ENCODE results near the gene SYNPR.

DNA sequence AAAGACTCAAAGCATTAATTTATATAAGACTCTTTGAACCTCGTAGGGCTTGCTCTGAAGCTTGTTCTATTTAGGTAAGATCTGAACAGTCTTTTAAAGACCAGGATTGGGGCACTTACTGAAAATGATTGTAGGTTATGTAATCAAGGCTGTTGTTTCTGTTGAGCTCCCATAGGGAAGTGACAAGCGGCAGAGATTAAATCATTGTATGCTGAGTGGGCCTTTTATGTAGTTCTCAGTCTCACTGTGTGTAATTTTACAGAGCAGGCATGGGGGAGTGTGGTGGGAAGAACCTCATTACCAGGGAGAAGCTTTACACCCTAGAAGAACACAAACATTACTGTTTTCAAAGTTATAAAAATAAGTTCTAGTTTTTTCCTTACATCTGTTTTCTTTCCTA lies 214.4 kb downstream of the SYNPR start:
- TF ChIP-seq CSRNP3 (CRISPR knock-in tag; IDR thresholded peaks at IDR 0.05), result no peak
- no peak for TF ChIP-seq ZFP30 (CRISPR knock-in tag; IDR thresholded peaks at IDR 0.05)
- no peak for TF ChIP-seq PATZ1 (CRISPR knock-in tag; IDR thresholded peaks at IDR 0.05; ENCODE audit: borderline replicate concordance)
- TF ChIP-seq ZFP3 (CRISPR knock-in tag; IDR thresholded peaks at IDR 0.05), result no peak
- no peak for TF ChIP-seq ZC3H10 (CRISPR knock-in tag; IDR thresholded peaks at IDR 0.05)
- no peak for TF ChIP-seq ARNTL (CRISPR knock-in tag; IDR thresholded peaks at IDR 0.05; ENCODE audit: borderline replicate concordance, low read depth)
- TF ChIP-seq OSR1 (CRISPR knock-in tag; IDR thresholded peaks at IDR 0.05), result no peak
- no peak for TF ChIP-seq ESRRG (CRISPR knock-in tag; IDR thresholded peaks at IDR 0.05)
- TF ChIP-seq TCF4 (CRISPR knock-in tag; IDR thresholded peaks at IDR 0.05; ENCODE audit: borderline replicate concordance), result no peak
- TF ChIP-seq ISL1 (CRISPR knock-in tag; IDR thresholded peaks at IDR 0.05), result no peak
- TF ChIP-seq RARB (CRISPR knock-in tag; IDR thresholded peaks at IDR 0.05), result no peak
- no peak for TF ChIP-seq ZNF565 (CRISPR knock-in tag; conservative IDR thresholded peaks at IDR 0.05; ENCODE audit: low read depth)
- TF ChIP-seq, protein P1, sequence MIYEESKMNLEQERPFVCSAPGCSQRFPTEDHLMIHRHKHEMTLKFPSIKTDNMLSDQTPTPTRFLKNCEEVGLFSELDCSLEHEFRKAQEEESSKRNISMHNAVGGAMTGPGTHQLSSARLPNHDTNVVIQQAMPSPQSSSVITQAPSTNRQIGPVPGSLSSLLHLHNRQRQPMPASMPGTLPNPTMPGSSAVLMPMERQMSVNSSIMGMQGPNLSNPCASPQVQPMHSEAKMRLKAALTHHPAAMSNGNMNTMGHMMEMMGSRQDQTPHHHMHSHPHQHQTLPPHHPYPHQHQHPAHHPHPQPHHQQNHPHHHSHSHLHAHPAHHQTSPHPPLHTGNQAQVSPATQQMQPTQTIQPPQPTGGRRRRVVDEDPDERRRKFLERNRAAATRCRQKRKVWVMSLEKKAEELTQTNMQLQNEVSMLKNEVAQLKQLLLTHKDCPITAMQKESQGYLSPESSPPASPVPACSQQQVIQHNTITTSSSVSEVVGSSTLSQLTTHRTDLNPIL (CRISPR knock-in tag; IDR thresholded peaks at IDR 0.05; ENCODE audit: low read depth), result no peak
- TF ChIP-seq TOX (CRISPR knock-in tag; IDR thresholded peaks at IDR 0.05; ENCODE audit: borderline replicate concordance), result no peak

Measured in SK-N-SH treated with all-trans-retinoic acid at 6 μM for 48 hours (cell line).